Loucy (cell line): Measurements from ENCODE around the gene MYH15.

Experiments used
- H2AFZ ChIP-seq: fragments of 200-600 bp; sonication (generic); 2 replicates; pipeline ENCODE4 v1.6.0; 2016; ENCODE audit warnings: antibody characterized with exemption, mild to moderate bottlenecking, low read length, moderate library complexity
- H3F3A ChIP-seq: fragments of 200-600 bp; 2 replicates; pipeline ENCODE4 v1.6.0; 2016; ENCODE audit warnings: antibody characterized with exemption, low read depth, mild to moderate bottlenecking
- H3K27me3 ChIP-seq: fragments of 200-600 bp; sonication (generic); 2 replicates; pipeline ENCODE4 v1.6.1; 2014; ENCODE audit warnings: low read length, mild to moderate bottlenecking; ENCODE audit not compliant: insufficient read depth, poor library complexity, severe bottlenecking
- H3K36me3 ChIP-seq: fragments of 200-600 bp; sonication (generic); 2 replicates; pipeline ENCODE4 v1.6.1; 2016; ENCODE audit warnings: low read length; ENCODE audit not compliant: insufficient read depth
- H3K4me1 ChIP-seq: fragments of 200-600 bp; sonication (generic); 2 replicates; pipeline ENCODE4 v1.5.1; 2014; ENCODE audit warnings: low read length, mild to moderate bottlenecking; ENCODE audit not compliant: insufficient read depth, poor library complexity, severe bottlenecking
- H3K4me2 ChIP-seq: fragments of 200-600 bp; sonication (generic); 2 replicates; pipeline ENCODE4 v1.6.0; 2014; ENCODE audit warnings: antibody characterized with exemption, low read length, low read depth, mild to moderate bottlenecking; ENCODE audit not compliant: poor library complexity, severe bottlenecking
- H3K4me3 ChIP-seq: fragments of 200-600 bp; sonication (generic); 2 replicates; pipeline ENCODE4 v1.5.1; 2014; ENCODE audit warnings: low read length, mild to moderate bottlenecking, mixed read lengths; ENCODE audit not compliant: poor library complexity, severe bottlenecking
- H3K79me2 ChIP-seq: fragments of 200-600 bp; sonication (generic); 2 replicates; pipeline ENCODE4 v1.6.1; 2014; ENCODE audit warnings: low read length; ENCODE audit not compliant: insufficient read depth
- H3K9ac ChIP-seq: fragments of 200-600 bp; sonication (generic); 2 replicates; pipeline ENCODE4 v1.6.0; 2014; ENCODE audit warnings: mild to moderate bottlenecking, low read depth, low read length, moderate library complexity; ENCODE audit not compliant: poor library complexity, severe bottlenecking
- H3K9me2 ChIP-seq: fragments of 200-600 bp; sonication (generic); replicated peaks from 2 replicates; pipeline ENCODE4 v1.6.1; 2016; ENCODE audit warnings: low read depth, low read length, mixed read lengths
- H3K9me3 ChIP-seq: fragments of 200-600 bp; sonication (generic); 2 replicates; pipeline ENCODE4 v1.6.1; 2014; ENCODE audit warnings: mild to moderate bottlenecking, antibody characterized with exemption, low read length, low read depth; ENCODE audit not compliant: insufficient read depth
- H4K20me1 ChIP-seq: fragments of 200-600 bp; sonication (generic); 2 replicates; pipeline ENCODE4 v1.6.0; 2014; ENCODE audit warnings: antibody characterized with exemption, low read length, mild to moderate bottlenecking; ENCODE audit not compliant: insufficient read depth, poor library complexity, severe bottlenecking
- EZH2phosphoT487 ChIP-seq: fragments of 200-600 bp; IDR thresholded peaks from 2 replicates; pipeline ENCODE4 v1.6.1; 2018; ENCODE audit warnings: antibody characterized with exemption, mild to moderate bottlenecking, moderate library complexity, borderline replicate concordance
- TF ChIP-seq, protein P1 (sequence below): fragments of 200-600 bp; sonication (generic); conservative IDR thresholded peaks from 2 replicates; pipeline ENCODE4 v1.5.1; 2014; ENCODE audit warnings: mild to moderate bottlenecking, antibody characterized with exemption, low read length

Gene MYH15

DNA sequence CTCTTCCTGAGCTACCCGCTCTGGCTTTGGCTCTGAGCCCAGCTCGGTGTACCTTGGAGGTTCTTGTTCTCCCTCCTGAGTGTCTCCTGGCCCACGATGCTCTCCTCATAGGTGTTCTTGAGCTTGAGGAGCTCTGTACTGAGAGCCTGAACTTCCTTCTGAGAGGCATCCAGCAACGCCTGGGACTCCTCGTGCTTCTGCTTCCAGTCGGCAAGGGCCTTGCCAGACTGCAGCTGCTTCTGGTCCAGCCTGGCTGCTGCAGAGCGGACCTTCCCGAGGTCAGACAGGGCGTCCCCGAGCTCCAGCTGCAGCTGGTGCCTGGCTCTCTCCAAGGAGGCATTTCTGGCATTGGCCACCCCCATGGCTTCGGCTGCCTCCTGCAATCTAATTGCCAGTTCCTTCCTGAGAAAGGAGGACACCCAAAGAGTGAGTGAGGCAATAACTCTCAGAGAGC, 99.8 kb downstream of the MYH15 start:
- no peaks in the 10 kb centered on the region for H4K20me1 ChIP-seq
- H3K9ac ChIP-seq, result no peak overlapping the region
- H3K4me3 ChIP-seq, result no peak overlapping the region
- H3K27me3 ChIP-seq, result no peaks in the 10 kb centered on the region
- no peaks in the 10 kb centered on the region for H3K79me2 ChIP-seq
- no peak overlapping the region for H2AFZ ChIP-seq
- H3F3A ChIP-seq, result no peaks in the 10 kb centered on the region
- no peaks in the 10 kb centered on the region for H3K4me1 ChIP-seq
- H3K9me3 ChIP-seq, result no peaks in the 10 kb centered on the region
- no peak for TF ChIP-seq EZH2phosphoT487
- TF ChIP-seq, protein P1, sequence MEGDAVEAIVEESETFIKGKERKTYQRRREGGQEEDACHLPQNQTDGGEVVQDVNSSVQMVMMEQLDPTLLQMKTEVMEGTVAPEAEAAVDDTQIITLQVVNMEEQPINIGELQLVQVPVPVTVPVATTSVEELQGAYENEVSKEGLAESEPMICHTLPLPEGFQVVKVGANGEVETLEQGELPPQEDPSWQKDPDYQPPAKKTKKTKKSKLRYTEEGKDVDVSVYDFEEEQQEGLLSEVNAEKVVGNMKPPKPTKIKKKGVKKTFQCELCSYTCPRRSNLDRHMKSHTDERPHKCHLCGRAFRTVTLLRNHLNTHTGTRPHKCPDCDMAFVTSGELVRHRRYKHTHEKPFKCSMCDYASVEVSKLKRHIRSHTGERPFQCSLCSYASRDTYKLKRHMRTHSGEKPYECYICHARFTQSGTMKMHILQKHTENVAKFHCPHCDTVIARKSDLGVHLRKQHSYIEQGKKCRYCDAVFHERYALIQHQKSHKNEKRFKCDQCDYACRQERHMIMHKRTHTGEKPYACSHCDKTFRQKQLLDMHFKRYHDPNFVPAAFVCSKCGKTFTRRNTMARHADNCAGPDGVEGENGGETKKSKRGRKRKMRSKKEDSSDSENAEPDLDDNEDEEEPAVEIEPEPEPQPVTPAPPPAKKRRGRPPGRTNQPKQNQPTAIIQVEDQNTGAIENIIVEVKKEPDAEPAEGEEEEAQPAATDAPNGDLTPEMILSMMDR, result no peak
- H3K36me3 ChIP-seq, result no peaks in the 10 kb centered on the region
- H3K9me2 ChIP-seq, result no peaks in the 10 kb centered on the region
- H3K4me2 ChIP-seq, result no peak overlapping the region

DNA sequence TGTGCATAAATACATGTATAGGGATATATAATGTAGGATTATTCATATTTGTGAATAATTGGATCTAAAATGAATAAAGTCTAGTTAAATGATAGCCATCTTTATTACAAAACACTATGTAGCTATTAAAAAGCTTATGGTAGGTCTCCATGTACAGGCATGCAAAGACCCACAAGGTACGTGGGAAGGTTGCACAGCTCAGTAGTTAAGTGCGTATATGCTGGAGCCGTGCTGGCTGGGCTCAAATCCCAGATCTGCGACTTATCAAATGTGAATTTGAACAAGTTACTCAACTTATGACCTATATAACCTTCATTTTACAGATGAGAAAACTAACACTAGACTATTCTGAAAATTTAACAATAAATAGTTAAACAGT, 100.6 kb downstream of the MYH15 start:
- H3K79me2 ChIP-seq, result no peaks in the 10 kb centered on the region
- no peak overlapping the region for H3K4me2 ChIP-seq
- H4K20me1 ChIP-seq, result no peaks in the 10 kb centered on the region
- TF ChIP-seq, protein P1, result no peak
- TF ChIP-seq EZH2phosphoT487, result no peak
- no peaks in the 10 kb centered on the region for H3F3A ChIP-seq
- no peak overlapping the region for H2AFZ ChIP-seq
- no peaks in the 10 kb centered on the region for H3K9me2 ChIP-seq
- H3K4me1 ChIP-seq, result no peaks in the 10 kb centered on the region
- no peaks in the 10 kb centered on the region for H3K9me3 ChIP-seq
- H3K36me3 ChIP-seq, result no peaks in the 10 kb centered on the region
- H3K27me3 ChIP-seq, result no peaks in the 10 kb centered on the region
- no peak overlapping the region for H3K4me3 ChIP-seq
- H3K9ac ChIP-seq, result no peak overlapping the region

DNA sequence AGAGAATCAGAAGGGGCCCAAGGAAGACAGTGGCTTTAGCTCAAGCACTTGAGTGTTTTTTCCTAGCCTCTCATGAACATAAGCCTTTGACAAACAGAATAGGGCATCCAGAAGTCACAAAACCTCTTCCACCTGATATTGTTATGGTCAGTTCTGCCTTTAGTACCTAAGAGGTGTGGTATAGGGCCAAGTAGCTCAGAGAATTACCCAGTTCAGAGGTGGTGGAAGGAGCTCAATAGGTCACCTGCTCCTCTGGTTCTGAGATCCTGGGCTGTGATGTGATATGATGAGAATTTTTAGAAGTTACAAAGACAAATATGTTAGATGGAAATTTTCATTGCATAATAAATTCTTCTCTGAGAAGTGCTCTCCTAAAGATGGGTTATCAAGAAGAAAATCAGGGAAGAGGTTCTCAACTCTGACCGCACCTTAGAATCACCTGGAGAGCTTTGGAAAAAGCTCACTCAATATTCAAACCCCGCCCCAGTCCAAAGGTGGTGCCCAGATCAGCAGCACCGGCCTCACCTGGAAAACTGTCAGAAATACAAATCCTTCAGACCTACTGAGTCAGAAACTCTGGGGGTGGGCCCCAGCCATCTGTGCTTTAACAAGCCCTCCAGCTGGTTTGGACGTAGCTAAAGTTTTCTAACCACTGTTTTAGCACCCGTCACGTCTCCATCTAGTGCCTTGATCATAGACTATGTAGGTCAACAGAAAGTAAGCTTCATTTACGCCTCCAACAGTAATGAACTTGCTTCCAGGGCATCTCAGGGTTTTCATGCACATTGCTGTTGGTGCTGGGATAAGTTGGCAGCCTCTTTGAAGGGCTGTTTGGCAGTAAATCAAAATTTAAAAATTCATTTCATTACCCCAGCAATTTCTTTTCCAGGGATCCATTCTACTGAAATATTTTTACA, 101.3 kb downstream of the MYH15 start:
- Histone ChIP-seq H3K4me2 (no peak overlapping the region), H3K9me3 (no peaks in the 10 kb centered on the region), H2AFZ (no peak overlapping the region), H4K20me1 (no peaks in the 10 kb centered on the region), H3F3A (no peaks in the 10 kb centered on the region), H3K9ac (no peak overlapping the region), H3K4me1 (no peaks in the 10 kb centered on the region), H3K79me2 (no peaks in the 10 kb centered on the region), H3K4me3 (no peak overlapping the region), H3K9me2 (no peaks in the 10 kb centered on the region), H3K27me3 (no peaks in the 10 kb centered on the region), H3K36me3 (no peaks in the 10 kb centered on the region)
- no peak for TF ChIP-seq EZH2phosphoT487
- TF ChIP-seq, protein P1, result no peak
